HG02943 (cell line): ENCODE results near the gene SHB.

Experiments
- ATAC-seq: cut with Tn5 transposase; IDR thresholded peaks from one replicate; pipeline ENCODE4 v1.9.1; 2021; ENCODE audit warnings: mild to moderate bottlenecking, low read depth, moderate library complexity; ENCODE audit not compliant: unreplicated experiment

The SHB gene

GRCh38 chr9:37995961-37996818 is 72.8 kb downstream of the SHB start:
- ATAC-seq, result no peak

GRCh38 chr9:37995348-37995737 is 73.7 kb downstream of the SHB start:
- ATAC-seq, result no peak

- ATAC-seq, result peak; percentile 73
Observed at GRCh38 chr9:37994639-37995347, 74.2 kb downstream of the SHB start.

- ATAC-seq, result no peak
Observed at GRCh38 chr9:37992924-37993349, 76.1 kb downstream of the SHB start.

GRCh38 chr9:37990404-37991015 is 78.5 kb downstream of the SHB start:
- no peak for ATAC-seq

GRCh38 chr9:37989701-37990100 is 79.3 kb downstream of the SHB start:
- no peak for ATAC-seq

GRCh38 chr9:37988602-37989001 is 80.4 kb downstream of the SHB start:
- no peak for ATAC-seq

- no peak for ATAC-seq
Observed at GRCh38 chr9:37988041-37988440, 81.0 kb downstream of the SHB start.

- no peak for ATAC-seq
Observed at GRCh38 chr9:37987467-37987981, 81.5 kb downstream of the SHB start.

- ATAC-seq, result no peak
Observed at GRCh38 chr9:37986771-37987258, 82.2 kb downstream of the SHB start.

- no peak for ATAC-seq
Observed at GRCh38 chr9:37986001-37986400, 83.0 kb downstream of the SHB start.

- ATAC-seq, result no peak
Observed at GRCh38 chr9:37984672-37985611, 84.1 kb downstream of the SHB start.

- no peak for ATAC-seq
Observed at GRCh38 chr9:37984278-37984671, 84.8 kb downstream of the SHB start.

GRCh38 chr9:37983381-37984067 is 85.5 kb downstream of the SHB start:
- ATAC-seq, result no peak

- no peak for ATAC-seq
Observed at GRCh38 chr9:37979844-37980243, 89.2 kb downstream of the SHB start.

- no peak for ATAC-seq
Observed at GRCh38 chr9:37978983-37979382, 90.0 kb downstream of the SHB start.

- no peak for ATAC-seq
Observed at GRCh38 chr9:37978481-37978864, 90.6 kb downstream of the SHB start.

GRCh38 chr9:37977851-37978480 is 91.1 kb downstream of the SHB start:
- ATAC-seq, result no peak
